ENCODE measurements around the gene GFI1. TPM values are rescaled to one million over a fixed set of nuclear protein-coding genes. Genes with fewer than 3 reads are reported as not detected.

The GFI1 gene
- total and polyA plus RNA-seq, 2 experiments from 2014 or later: 0.21 TPM; not detected in 1

GRCh38 chr1:92519043-92519442, 32.3 kb upstream of the GFI1 start:
- ATAC-seq (no peak), DNase-seq (ENCODE audit: low spot score) (no peak)
- Mint-ChIP-seq H3K27ac (no peak overlapping the region), H3K27me3 (ENCODE audit: insufficient read depth, low read depth, poor library complexity) (no peaks in the 10 kb centered on the region), H3K9me3 (no peaks in the 10 kb centered on the region), H3K36me3 (ENCODE audit: low read depth) (no peaks in the 10 kb centered on the region), H3K4me1 (no peaks in the 10 kb centered on the region), H3K4me3 (no peak overlapping the region)
- Histone ChIP-seq H2AFZ (no peak overlapping the region), H3K27ac (ENCODE audit: low read depth) (no peak overlapping the region), H3K4me2 (no peak overlapping the region), H3K9me2 (ENCODE audit: insufficient read depth) (no peaks in the 10 kb centered on the region), H3K4me3 (no peak overlapping the region), H3K4me1 (ENCODE audit: insufficient read depth) (no peaks in the 10 kb centered on the region), H4K20me1 (replicated peaks; ENCODE audit: insufficient read depth) (no peaks in the 10 kb centered on the region), H3F3A (replicated peaks; ENCODE audit: low read depth) (no peaks in the 10 kb centered on the region), H3K27me3 (ENCODE audit: insufficient read depth) (no peaks in the 10 kb centered on the region), H3K36me3 (ENCODE audit: insufficient read depth) (no peaks in the 10 kb centered on the region), H3K79me2 (replicated peaks; ENCODE audit: insufficient read depth) (no peaks in the 10 kb centered on the region)
- no peak for TF ChIP-seq ZNF331 (CRISPR knock-in tag; IDR thresholded peaks at IDR 0.05; ENCODE audit: low read depth)
- TF ChIP-seq NANOG (IDR thresholded peaks at IDR 0.05; ENCODE audit: borderline replicate concordance): no peak
- no peak for TF ChIP-seq STAT1 (IDR thresholded peaks at IDR 0.05; ENCODE audit: unreplicated experiment)
- TF ChIP-seq CREB1 (CRISPR knock-in tag; IDR thresholded peaks at IDR 0.05; ENCODE audit: low read depth): no peak
- TF ChIP-seq, protein P1, sequence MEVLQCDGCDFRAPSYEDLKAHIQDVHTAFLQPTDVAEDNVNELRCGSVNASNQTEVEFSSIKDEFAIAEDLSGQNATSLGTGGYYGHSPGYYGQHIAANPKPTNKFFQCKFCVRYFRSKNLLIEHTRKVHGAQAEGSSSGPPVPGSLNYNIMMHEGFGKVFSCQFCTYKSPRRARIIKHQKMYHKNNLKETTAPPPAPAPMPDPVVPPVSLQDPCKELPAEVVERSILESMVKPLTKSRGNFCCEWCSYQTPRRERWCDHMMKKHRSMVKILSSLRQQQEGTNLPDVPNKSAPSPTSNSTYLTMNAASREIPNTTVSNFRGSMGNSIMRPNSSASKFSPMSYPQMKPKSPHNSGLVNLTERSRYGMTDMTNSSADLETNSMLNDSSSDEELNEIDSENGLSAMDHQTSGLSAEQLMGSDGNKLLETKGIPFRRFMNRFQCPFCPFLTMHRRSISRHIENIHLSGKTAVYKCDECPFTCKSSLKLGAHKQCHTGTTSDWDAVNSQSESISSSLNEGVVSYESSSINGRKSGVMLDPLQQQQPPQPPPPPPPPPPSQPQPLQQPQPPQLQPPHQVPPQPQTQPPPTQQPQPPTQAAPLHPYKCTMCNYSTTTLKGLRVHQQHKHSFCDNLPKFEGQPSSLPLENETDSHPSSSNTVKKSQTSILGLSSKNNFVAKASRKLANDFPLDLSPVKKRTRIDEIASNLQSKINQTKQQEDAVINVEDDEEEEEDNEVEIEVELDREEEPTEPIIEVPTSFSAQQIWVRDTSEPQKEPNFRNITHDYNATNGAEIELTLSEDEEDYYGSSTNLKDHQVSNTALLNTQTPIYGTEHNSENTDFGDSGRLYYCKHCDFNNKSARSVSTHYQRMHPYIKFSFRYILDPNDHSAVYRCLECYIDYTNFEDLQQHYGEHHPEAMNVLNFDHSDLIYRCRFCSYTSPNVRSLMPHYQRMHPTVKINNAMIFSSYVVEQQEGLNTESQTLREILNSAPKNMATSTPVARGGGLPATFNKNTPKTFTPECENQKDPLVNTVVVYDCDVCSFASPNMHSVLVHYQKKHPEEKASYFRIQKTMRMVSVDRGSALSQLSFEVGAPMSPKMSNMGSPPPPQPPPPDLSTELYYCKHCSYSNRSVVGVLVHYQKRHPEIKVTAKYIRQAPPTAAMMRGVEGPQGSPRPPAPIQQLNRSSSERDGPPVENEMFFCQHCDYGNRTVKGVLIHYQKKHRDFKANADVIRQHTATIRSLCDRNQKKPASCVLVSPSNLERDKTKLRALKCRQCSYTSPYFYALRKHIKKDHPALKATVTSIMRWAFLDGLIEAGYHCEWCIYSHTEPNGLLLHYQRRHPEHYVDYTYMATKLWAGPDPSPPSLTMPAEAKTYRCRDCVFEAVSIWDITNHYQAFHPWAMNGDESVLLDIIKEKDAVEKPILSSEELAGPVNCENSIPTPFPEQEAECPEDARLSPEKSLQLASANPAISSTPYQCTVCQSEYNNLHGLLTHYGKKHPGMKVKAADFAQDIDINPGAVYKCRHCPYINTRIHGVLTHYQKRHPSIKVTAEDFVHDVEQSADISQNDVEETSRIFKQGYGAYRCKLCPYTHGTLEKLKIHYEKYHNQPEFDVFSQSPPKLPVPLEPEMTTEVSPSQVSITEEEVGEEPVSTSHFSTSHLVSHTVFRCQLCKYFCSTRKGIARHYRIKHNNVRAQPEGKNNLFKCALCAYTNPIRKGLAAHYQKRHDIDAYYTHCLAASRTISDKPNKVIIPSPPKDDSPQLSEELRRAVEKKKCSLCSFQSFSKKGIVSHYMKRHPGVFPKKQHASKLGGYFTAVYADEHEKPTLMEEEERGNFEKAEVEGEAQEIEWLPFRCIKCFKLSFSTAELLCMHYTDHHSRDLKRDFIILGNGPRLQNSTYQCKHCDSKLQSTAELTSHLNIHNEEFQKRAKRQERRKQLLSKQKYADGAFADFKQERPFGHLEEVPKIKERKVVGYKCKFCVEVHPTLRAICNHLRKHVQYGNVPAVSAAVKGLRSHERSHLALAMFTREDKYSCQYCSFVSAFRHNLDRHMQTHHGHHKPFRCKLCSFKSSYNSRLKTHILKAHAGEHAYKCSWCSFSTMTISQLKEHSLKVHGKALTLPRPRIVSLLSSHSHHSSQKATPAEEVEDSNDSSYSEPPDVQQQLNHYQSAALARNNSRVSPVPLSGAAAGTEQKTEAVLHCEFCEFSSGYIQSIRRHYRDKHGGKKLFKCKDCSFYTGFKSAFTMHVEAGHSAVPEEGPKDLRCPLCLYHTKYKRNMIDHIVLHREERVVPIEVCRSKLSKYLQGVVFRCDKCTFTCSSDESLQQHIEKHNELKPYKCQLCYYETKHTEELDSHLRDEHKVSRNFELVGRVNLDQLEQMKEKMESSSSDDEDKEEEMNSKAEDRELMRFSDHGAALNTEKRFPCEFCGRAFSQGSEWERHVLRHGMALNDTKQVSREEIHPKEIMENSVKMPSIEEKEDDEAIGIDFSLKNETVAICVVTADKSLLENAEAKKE (CRISPR knock-in tag; IDR thresholded peaks at IDR 0.05): no peak
- no peak for TF ChIP-seq ZNF114 (CRISPR knock-in tag; IDR thresholded peaks at IDR 0.05)
- TF ChIP-seq JUNB (IDR thresholded peaks at IDR 0.05; ENCODE audit: unreplicated experiment): no peak
- TF ChIP-seq EZH2phosphoT487 (IDR thresholded peaks at IDR 0.05; ENCODE audit: unreplicated experiment): no peak
- no peak for TF ChIP-seq CTCF (conservative IDR thresholded peaks at IDR 0.05; ENCODE audit: low read depth in 2 of 2)
